A549 (cell line): Measurements from ENCODE around the gene HOXB7. TPM values are rescaled to one million over a fixed set of nuclear protein-coding genes. Genes with fewer than 3 reads are reported as not detected.

Experiments used
- ATAC-seq, 2 experiments: fragments of 200-7000 bp in 1 of 2; fragments of >200 bp in 1 of 2; cut with Nextera tagmentation in 1 of 2; cut with Tn5 transposase in 1 of 2; 3 replicates each; pipeline versions ENCODE4 v1.8.0 to v1.9.1; 2018 to 2020; ENCODE audit warnings: mild to moderate bottlenecking in 1 of 2, moderate library complexity in 1 of 2
- CTCF ChIA-PET: fragments of 300-600 bp; sonication (Branson Sonifier 250); formaldehyde crosslinking; extraction: SDS; loops from one replicate; lab custom pipeline; 2021; ENCODE audit warnings: antibody characterized with exemption, inconsistent platforms; lab: Yijun Ruan, JAX
- POLR2A ChIA-PET: fragments of 350-600 bp; formaldehyde crosslinking; extraction: SDS; loops from one replicate; lab custom pipeline; 2021; ENCODE audit warnings: antibody characterized with exemption, inconsistent platforms; lab: Yijun Ruan, JAX
- DNase-seq, 2 experiments: peaks; one replicate each; pipeline versions ENCODE4 v3.0.0 to v3.0.0-alpha.2; 2011 to 2016; ENCODE audit warnings: low read depth in 1 of 2, low spot score in 1 of 2
- FAIRE-seq: peaks from 2 replicates; lab custom pipeline; 2011; peaks lifted over from hg19 to GRCh38; lab: Jason Lieb, UNC
- H3K27ac ChIP-seq, 2 experiments: fragments of >200 bp; sonication (Bioruptor Twin); formaldehyde crosslinking; 3 replicates each; pipeline ENCODE4 v1.5.1; 2016 to 2017
- H3K4me1 ChIP-seq: fragments of >200 bp; sonication (Bioruptor Twin); formaldehyde crosslinking; 3 replicates; pipeline ENCODE4 v1.6.1; 2016
- H3K4me2 ChIP-seq: fragments of >200 bp; sonication (Bioruptor Twin); formaldehyde crosslinking; 3 replicates; pipeline ENCODE4 v1.6.1; 2016
- H3K4me3 ChIP-seq: fragments of >200 bp; sonication (Bioruptor Twin); formaldehyde crosslinking; 3 replicates; pipeline ENCODE4 v1.5.1; 2016
- H3K9me3 ChIP-seq: fragments of >200 bp; sonication (Bioruptor Twin); formaldehyde crosslinking; 3 replicates; pipeline ENCODE4 v1.6.1; 2016
- CHD4 ChIP-seq: fragments of 200-600 bp; sonication (generic); IDR thresholded peaks from 2 replicates; pipeline ENCODE4 v1.6.1; 2016; ENCODE audit warnings: antibody characterized with exemption, mild to moderate bottlenecking, borderline replicate concordance
- EHF ChIP-seq: fragments of 250-450 bp; sonication (Bioruptor Pico); IDR thresholded peaks from 2 replicates; pipeline ENCODE4 v1.5.0; 2020; ENCODE audit warnings: mild to moderate bottlenecking
- EHMT2 ChIP-seq: fragments of 200-600 bp; sonication (generic); IDR thresholded peaks from 2 replicates; pipeline ENCODE4 v1.6.1; 2016; ENCODE audit warnings: antibody characterized with exemption, low read depth, mild to moderate bottlenecking, moderate library complexity
- FOSB ChIP-seq: fragments of 250-450 bp; sonication (Bioruptor Pico); IDR thresholded peaks from 2 replicates; pipeline ENCODE4 v1.5.0; 2020; ENCODE audit warnings: mild to moderate bottlenecking, moderate library complexity
- FOXS1 ChIP-seq: fragments of 250-450 bp; sonication (Bioruptor Pico); IDR thresholded peaks from 2 replicates; pipeline ENCODE4 v1.5.0; 2020; ENCODE audit warnings: mild to moderate bottlenecking, moderate library complexity
- HOXA7 ChIP-seq: fragments of 250-450 bp; sonication (Bioruptor Pico); IDR thresholded peaks from 2 replicates; pipeline ENCODE4 v1.5.0; 2020; ENCODE audit warnings: mild to moderate bottlenecking, moderate library complexity
- HOXB13 ChIP-seq: fragments of 250-450 bp; sonication (Bioruptor Pico); IDR thresholded peaks from 2 replicates; pipeline ENCODE4 v1.5.0; 2020; ENCODE audit warnings: low read depth, mild to moderate bottlenecking, moderate library complexity
- HOXB5 ChIP-seq: fragments of 250-450 bp; sonication (Bioruptor Pico); IDR thresholded peaks from 2 replicates; pipeline ENCODE4 v1.5.0; 2020; ENCODE audit warnings: mild to moderate bottlenecking, moderate library complexity
- KDM1A ChIP-seq: fragments of 200-600 bp; sonication (generic); IDR thresholded peaks from 2 replicates; pipeline ENCODE4 v1.6.1; 2016; ENCODE audit warnings: low read depth, mild to moderate bottlenecking
- MAZ ChIP-seq: fragments of 150-350 bp; IDR thresholded peaks from 2 replicates; pipeline ENCODE4 v1.6.1; 2014; ENCODE audit warnings: antibody characterized with exemption, low read depth, low read length, borderline replicate concordance
- MYC ChIP-seq: IDR thresholded peaks from 2 replicates; pipeline ENCODE4 v1.6.1; 2012; ENCODE audit warnings: mild to moderate bottlenecking, inconsistent platforms, low read length, improper control_type of control experiment, borderline replicate concordance
- NR3C1 ChIP-seq: fragments of >200 bp; sonication (Bioruptor Twin); formaldehyde crosslinking; IDR thresholded peaks from 3 replicates; pipeline ENCODE4 v1.6.1; 2017
- POLR2A ChIP-seq: IDR thresholded peaks from 2 replicates; pipeline ENCODE4 v1.6.1; 2012; ENCODE audit warnings: mild to moderate bottlenecking, low read length
- RCOR1 ChIP-seq: fragments of 150-350 bp; IDR thresholded peaks from 2 replicates; pipeline ENCODE4 v1.6.1; 2014; ENCODE audit warnings: antibody characterized with exemption, low read length, low read depth
- TP53 ChIP-seq: fragments of 250-450 bp; sonication (Bioruptor Pico); IDR thresholded peaks from 2 replicates; pipeline ENCODE4 v1.5.0; 2021; ENCODE audit warnings: mild to moderate bottlenecking, moderate library complexity
- ZC3H11A ChIP-seq: fragments of 450-650 bp; IDR thresholded peaks from 2 replicates; pipeline ENCODE4 v1.6.1; 2014; ENCODE audit warnings: antibody characterized with exemption, mild to moderate bottlenecking
- WGBS: methylation state at CpG from one replicate; pipeline ENCODE4 v1.1.6; 2017; ENCODE audit errors: missing lambda C conversion rate; 5-methylcytosine and 5-hydroxymethylcytosine counted together
- polyA plus RNA-seq, 4 experiments: library from polyadenylated mRNA; depleted of rRNA in 3 of 4; stranded (reverse); fragments of >200 nt; fragmentation: RNase III in 1 of 4; extraction: RNeasy Plus Mini Kit Qiagen cat#74134 plus additional on column Dnase treatment in 1 of 4; gene quantifications; 2 replicates in 3 of 4; 3 replicates in 1 of 4; pipeline ENCODE4 v1.2.3, GENCODE V29; 2011 to 2017
- TF ChIP-seq, protein P1 (sequence below): fragments of 250-450 bp; sonication (Bioruptor Pico); IDR thresholded peaks from 2 replicates; pipeline ENCODE4 v1.5.0; 2021; ENCODE audit warnings: mild to moderate bottlenecking, moderate library complexity, borderline replicate concordance
- TF ChIP-seq, protein P2 (sequence below): IDR thresholded peaks from 2 replicates; pipeline ENCODE4 v1.6.1; 2012
- TF ChIP-seq, protein P3 (sequence below): fragments of >200 bp; sonication (Bioruptor Twin); formaldehyde crosslinking; IDR thresholded peaks from 3 replicates; pipeline ENCODE4 v1.6.1; 2016
- TF ChIP-seq, protein P4 (sequence below): fragments of >200 bp; sonication (Bioruptor Twin); formaldehyde crosslinking; IDR thresholded peaks from 2 replicates; pipeline ENCODE4 v1.6.1; 2016
- TF ChIP-seq, protein P5 (sequence below): IDR thresholded peaks from 2 replicates; pipeline ENCODE4 v1.6.1; 2012; ENCODE audit warnings: low read depth, borderline replicate concordance

The HOXB7 gene
- polyA plus RNA-seq, 2 of the 4 experiments (the other 2 are of a cell fraction) = 22.3 to 32.3 TPM

DNA sequence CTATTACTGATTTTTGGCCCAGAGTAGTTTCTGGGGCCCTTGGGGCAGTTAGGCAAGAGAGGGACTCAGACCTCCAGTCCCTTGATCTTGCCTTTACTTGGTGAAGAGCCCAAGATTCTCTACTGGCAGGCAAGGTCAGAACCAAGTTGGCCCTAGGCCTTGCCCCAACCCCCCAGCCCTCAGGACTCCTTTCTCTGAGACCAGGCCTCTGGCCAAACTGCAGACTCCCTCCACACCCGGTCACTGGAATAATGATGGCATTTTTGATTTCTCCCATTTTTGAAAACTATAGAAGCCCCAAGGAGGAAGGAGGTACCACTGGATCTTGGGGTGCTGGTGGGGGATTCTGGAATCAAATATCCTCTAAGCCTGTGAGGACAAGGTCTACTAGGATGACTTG, 33.3 kb upstream of the HOXB7 start:
- H3K4me2 ChIP-seq = peak overlapping the region; percentile 68
- ChIA-PET CTCF (interaction anchor here (1.0 to 2.9 kb wide), 4 partner anchors 8 to 235 kb away, joined by 3 to 25 read pairs (median 9); partner anchors contain the start of gene HOXB9), POLR2A (interaction anchor here (0.6 to 1.1 kb wide), 2 partner anchors 18 to 84 kb away, joined by 3 read pairs; partner anchors contain the start of genes HOXB13 and HOXB9)
- H3K27ac ChIP-seq = peak overlapping the region; percentile 92 to 95
- WGBS = 56% methylated on average over 1 of the region's 1 CpG
- ATAC-seq (no peak), FAIRE-seq (no peak), DNase-seq (no peak)
- TF ChIP-seq EHF (CRISPR knock-in tag) (no peak), FOSB (CRISPR knock-in tag) (no peak), MAZ (no peak), RCOR1 (no peak), HOXA7 (no peak), ZC3H11A (no peak)
- TF ChIP-seq, protein P1, sequence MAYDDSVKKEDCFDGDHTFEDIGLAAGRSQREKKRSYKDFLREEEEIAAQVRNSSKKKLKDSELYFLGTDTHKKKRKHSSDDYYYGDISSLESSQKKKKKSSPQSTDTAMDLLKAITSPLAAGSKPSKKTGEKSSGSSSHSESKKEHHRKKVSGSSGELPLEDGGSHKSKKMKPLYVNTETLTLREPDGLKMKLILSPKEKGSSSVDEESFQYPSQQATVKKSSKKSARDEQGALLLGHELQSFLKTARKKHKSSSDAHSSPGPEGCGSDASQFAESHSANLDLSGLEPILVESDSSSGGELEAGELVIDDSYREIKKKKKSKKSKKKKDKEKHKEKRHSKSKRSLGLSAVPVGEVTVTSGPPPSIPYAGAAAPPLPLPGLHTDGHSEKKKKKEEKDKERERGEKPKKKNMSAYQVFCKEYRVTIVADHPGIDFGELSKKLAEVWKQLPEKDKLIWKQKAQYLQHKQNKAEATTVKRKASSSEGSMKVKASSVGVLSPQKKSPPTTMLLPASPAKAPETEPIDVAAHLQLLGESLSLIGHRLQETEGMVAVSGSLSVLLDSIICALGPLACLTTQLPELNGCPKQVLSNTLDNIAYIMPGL (CRISPR knock-in tag) = no peak
- H3K4me1 ChIP-seq = peaks cover 44% of the 10 kb centered on the region
- peak overlapping the region; percentile 74 for H3K4me3 ChIP-seq
- H3K9me3 ChIP-seq = no peaks in the 10 kb centered on the region

DNA sequence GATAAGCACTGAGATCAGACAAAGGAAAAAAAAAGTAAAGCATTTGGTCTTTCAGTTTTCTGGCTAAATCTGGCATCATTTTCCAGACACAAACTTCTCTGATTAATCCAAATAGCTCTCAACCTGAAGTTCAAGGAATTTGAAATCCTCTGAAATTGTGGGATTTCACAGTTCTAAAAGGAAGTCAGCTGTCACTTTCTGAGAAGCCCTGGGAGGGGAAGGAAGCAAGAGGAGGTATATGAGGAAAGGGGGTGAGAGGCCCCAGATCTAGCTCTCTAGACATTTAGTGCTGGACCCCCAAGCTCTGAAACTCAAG, 32.8 kb upstream of the HOXB7 start:
- peak overlapping the region; percentile 26; the same call in 1 of the 3 replicates for H3K4me3 ChIP-seq
- ATAC-seq (no peak), DNase-seq (no peak), FAIRE-seq (no peak)
- POLR2A ChIA-PET = interaction anchor here (1.1 kb wide), 1 partner anchor 18 kb away, joined by 3 read pairs; the partner anchor contains the start of gene HOXB9
- peak overlapping the region; percentile 68 for H3K4me2 ChIP-seq
- H3K27ac ChIP-seq = peak overlapping the region; percentile 52 to 92; a peak in 4 of 6 replicates
- H3K4me1 ChIP-seq = peaks cover 49% of the 10 kb centered on the region
- no peak for TF ChIP-seq HOXB13 (CRISPR knock-in tag)
- no peak for TF ChIP-seq KDM1A
- TF ChIP-seq POLR2A = no peak
- TF ChIP-seq, protein P2, sequence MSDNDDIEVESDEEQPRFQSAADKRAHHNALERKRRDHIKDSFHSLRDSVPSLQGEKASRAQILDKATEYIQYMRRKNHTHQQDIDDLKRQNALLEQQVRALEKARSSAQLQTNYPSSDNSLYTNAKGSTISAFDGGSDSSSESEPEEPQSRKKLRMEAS = no peak
- no peak for TF ChIP-seq NR3C1
- no peak for TF ChIP-seq EHF (CRISPR knock-in tag)
- TF ChIP-seq FOXS1 (CRISPR knock-in tag) = no peak
- TF ChIP-seq MYC = no peak
- no peak for TF ChIP-seq TP53 (CRISPR knock-in tag)
- no peak for TF ChIP-seq EHMT2
- TF ChIP-seq CHD4 = no peak
- no peak for TF ChIP-seq HOXB5 (CRISPR knock-in tag)
- TF ChIP-seq MAZ = no peak
- TF ChIP-seq FOSB (CRISPR knock-in tag) = no peak
- no peaks in the 10 kb centered on the region for H3K9me3 ChIP-seq
- CTCF ChIA-PET = interaction anchor here (1.0 to 2.5 kb wide), 5 partner anchors 8 to 235 kb away, joined by 3 to 13 read pairs (median 5); partner anchors contain the start of gene HOXB9

DNA sequence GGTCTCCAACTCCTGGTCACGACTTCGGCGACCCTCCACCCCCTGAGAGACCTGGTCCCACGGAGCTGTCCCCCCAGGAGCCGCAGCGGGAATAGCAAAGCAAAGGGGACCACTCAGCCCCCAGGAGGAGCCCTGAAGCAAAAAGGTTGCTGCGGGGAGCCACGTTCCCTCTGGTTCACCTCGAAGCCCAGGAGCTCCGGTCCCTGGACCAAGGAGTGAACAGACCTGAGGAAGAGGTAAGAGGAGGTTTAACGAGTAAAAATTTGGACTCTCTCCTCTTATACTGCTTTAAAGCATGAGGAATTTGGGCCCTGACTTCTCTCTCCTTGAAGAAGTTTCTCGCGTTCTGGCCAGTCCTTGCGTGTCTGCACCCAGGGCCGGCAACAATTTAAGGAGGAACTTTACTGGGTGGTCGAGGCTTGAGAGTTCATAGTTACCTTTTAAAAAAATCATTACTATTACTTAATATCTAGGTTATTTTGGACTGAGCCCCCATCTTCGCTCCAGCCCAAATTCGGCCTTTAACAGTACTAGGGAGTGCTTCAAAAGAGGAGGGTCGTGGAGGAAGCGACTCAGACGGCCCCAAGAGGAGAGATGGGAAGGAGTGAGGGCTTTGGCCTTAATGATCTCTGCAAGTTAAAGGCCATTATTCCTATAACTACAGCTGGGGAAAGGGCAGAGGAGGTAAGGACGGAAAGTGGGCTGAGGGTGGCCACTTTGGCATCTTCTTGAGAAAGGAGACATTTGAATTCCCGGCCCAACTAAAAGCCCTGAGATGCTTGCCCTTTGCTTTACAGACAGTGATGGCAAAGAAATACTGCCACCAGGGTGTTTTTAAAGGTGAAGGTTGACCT, 32.3 kb upstream of the HOXB7 start:
- DNase-seq (no peak), ATAC-seq (no peak), FAIRE-seq (no peak)
- H3K27ac ChIP-seq = peak overlapping the region; percentile 52 to 92
- H3K9me3 ChIP-seq = no peaks in the 10 kb centered on the region
- TF ChIP-seq, protein P3, sequence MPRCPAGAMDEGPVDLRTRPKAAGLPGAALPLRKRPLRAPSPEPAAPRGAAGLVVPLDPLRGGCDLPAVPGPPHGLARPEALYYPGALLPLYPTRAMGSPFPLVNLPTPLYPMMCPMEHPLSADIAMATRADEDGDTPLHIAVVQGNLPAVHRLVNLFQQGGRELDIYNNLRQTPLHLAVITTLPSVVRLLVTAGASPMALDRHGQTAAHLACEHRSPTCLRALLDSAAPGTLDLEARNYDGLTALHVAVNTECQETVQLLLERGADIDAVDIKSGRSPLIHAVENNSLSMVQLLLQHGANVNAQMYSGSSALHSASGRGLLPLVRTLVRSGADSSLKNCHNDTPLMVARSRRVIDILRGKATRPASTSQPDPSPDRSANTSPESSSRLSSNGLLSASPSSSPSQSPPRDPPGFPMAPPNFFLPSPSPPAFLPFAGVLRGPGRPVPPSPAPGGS = 0 out of 3 replicates have a peak, but pooled peaks have one; percentile 10
- TF ChIP-seq HOXA7 = no peak
- TF ChIP-seq, protein P4, sequence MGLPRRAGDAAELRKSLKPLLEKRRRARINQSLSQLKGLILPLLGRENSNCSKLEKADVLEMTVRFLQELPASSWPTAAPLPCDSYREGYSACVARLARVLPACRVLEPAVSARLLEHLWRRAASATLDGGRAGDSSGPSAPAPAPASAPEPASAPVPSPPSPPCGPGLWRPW = no peak
- TF ChIP-seq, protein P5, sequence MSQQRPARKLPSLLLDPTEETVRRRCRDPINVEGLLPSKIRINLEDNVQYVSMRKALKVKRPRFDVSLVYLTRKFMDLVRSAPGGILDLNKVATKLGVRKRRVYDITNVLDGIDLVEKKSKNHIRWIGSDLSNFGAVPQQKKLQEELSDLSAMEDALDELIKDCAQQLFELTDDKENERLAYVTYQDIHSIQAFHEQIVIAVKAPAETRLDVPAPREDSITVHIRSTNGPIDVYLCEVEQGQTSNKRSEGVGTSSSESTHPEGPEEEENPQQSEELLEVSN = peak; percentile 1; the same call in 1 of the 2 replicates
- H3K4me3 ChIP-seq = peak overlapping the region; percentile 26
- H3K4me2 ChIP-seq = peak overlapping the region; percentile 68
- CTCF ChIA-PET = interaction anchor here (0.5 to 2.5 kb wide), 18 partner anchors 9 to 468 kb away, joined by 3 to 13 read pairs (median 4); partner anchors contain the start of gene HOXB9
- POLR2A ChIA-PET = interaction anchor here (0.6 to 0.9 kb wide), 2 partner anchors 17 to 559 kb away, joined by 5 read pairs; partner anchors contain the start of gene HOXB9
- peaks cover 55% of the 10 kb centered on the region for H3K4me1 ChIP-seq
- 48% methylated on average over 23 of the region's 23 CpGs for WGBS
